ENCODE results near the gene KAZN.

The KAZN gene

GRCh38 chr1:15020943-15021745, 422.7 kb downstream of the KAZN start:
- TF ChIP-seq RARB (CRISPR knock-in tag; IDR thresholded peaks at IDR 0.05), result no peak
- TF ChIP-seq OSR1 (CRISPR knock-in tag; IDR thresholded peaks at IDR 0.05), result no peak
- TF ChIP-seq PPARA (CRISPR knock-in tag; IDR thresholded peaks at IDR 0.05; ENCODE audit: borderline replicate concordance), result no peak
- TF ChIP-seq ZNF70 (CRISPR knock-in tag; IDR thresholded peaks at IDR 0.05), result no peak
- TF ChIP-seq ZNF565 (CRISPR knock-in tag; conservative IDR thresholded peaks at IDR 0.05; ENCODE audit: low read depth), result no peak
- no peak for TF ChIP-seq PATZ1 (CRISPR knock-in tag; IDR thresholded peaks at IDR 0.05; ENCODE audit: borderline replicate concordance)
- no peak for TF ChIP-seq ZFP30 (CRISPR knock-in tag; IDR thresholded peaks at IDR 0.05)
- TF ChIP-seq POU6F1 (CRISPR knock-in tag; IDR thresholded peaks at IDR 0.05; ENCODE audit: borderline replicate concordance, low read depth), result no peak
- no peak for TF ChIP-seq ARNTL (CRISPR knock-in tag; IDR thresholded peaks at IDR 0.05; ENCODE audit: borderline replicate concordance, low read depth)
- no peak for TF ChIP-seq ZNF8 (CRISPR knock-in tag; IDR thresholded peaks at IDR 0.05)
- TF ChIP-seq ESRRG (CRISPR knock-in tag; IDR thresholded peaks at IDR 0.05), result no peak
- TF ChIP-seq CSRNP3 (CRISPR knock-in tag; IDR thresholded peaks at IDR 0.05), result no peak
- TF ChIP-seq CREB5 (CRISPR knock-in tag; IDR thresholded peaks at IDR 0.05; ENCODE audit: low read depth), result no peak
- TF ChIP-seq BACH2 (CRISPR knock-in tag; IDR thresholded peaks at IDR 0.05; ENCODE audit: borderline replicate concordance), result no peak
- TF ChIP-seq GLIS3 (CRISPR knock-in tag; IDR thresholded peaks at IDR 0.05), result no peak
- TF ChIP-seq ISL1 (CRISPR knock-in tag; IDR thresholded peaks at IDR 0.05), result no peak
- no peak for ATAC-seq

GRCh38 chr1:15022048-15022447, 423.6 kb downstream of the KAZN start:
- TF ChIP-seq POU6F1 (CRISPR knock-in tag; IDR thresholded peaks at IDR 0.05; ENCODE audit: borderline replicate concordance, low read depth), result no peak
- no peak for ATAC-seq

- no peak for ATAC-seq
Measured at GRCh38 chr1:15023205-15023604, 424.7 kb downstream of the KAZN start.

More at GRCh38 chr1:15023205-15023604, 424.7 kb downstream of the KAZN start:
- TF ChIP-seq OSR1 (CRISPR knock-in tag; IDR thresholded peaks at IDR 0.05), result no peak
- TF ChIP-seq RARB (CRISPR knock-in tag; IDR thresholded peaks at IDR 0.05), result no peak
- no peak for TF ChIP-seq GLIS3 (CRISPR knock-in tag; IDR thresholded peaks at IDR 0.05)
- no peak for TF ChIP-seq CSRNP3 (CRISPR knock-in tag; IDR thresholded peaks at IDR 0.05)
- no peak for TF ChIP-seq TSHZ2 (CRISPR knock-in tag; IDR thresholded peaks at IDR 0.05)
- TF ChIP-seq TOX (CRISPR knock-in tag; IDR thresholded peaks at IDR 0.05; ENCODE audit: borderline replicate concordance), result no peak
- no peak for TF ChIP-seq CSDC2 (CRISPR knock-in tag; IDR thresholded peaks at IDR 0.05)
